ENCODE data around the gene AKAP14.
A peak's percentile ranks its signal among the peaks of the same experiment; 100 is the strongest.
"Not testable (repeated sequence)": the region's sequence is repeated elsewhere in the genome, so short reads cannot be mapped to it uniquely, and the experiment has no call there.

AKAP14 gene

DNA sequence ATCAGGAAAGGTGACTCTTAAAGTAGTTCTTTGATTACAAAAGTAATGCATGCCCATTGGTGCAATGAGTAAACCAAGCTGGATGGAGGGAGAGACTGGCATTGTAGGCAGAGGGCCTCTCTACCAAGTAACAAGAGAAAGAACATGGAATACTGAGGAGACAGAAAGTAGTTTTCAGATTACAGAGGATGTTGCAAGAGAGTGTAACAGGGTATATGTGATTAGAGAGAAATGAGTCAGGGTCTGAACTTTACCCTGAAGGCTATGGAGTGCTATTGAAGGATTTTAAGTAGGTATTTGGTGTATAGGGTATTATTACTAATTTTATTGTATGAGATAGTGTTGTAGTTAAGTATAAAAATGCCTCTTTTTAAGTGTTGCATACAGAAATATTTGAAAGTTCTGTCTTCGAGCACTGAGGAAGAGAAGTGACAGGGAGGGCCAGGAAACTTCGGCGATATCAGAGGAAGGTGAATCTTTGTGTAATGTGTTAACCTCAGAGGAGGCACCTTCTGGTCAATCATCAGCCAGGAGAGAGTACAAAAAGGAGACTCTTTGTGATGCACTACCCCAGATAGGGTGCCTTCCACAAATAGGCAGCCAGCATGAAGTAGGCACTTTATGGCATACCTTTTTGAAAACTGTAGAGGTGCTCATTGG lies 39.7 kb downstream of the AKAP14 start:
- DNase-seq = no peak

DNA sequence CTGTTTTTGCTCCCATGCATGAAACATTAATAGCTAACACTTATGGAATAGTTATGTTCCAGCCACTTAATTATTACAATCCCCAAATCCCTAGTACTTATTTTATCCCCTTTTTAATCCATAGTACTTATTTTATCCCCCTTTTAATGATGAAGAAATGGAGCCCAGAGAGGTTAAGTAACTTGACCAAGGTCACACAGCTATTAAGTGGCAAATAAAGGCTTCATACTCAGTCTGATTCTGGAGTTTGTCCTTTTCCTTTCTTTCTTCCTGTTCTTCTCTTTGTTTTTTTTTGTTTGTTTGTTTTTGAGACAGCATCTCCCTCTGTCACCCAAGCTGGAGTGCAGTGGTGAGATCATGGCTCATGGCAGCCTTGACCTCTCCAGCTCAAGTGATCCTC lies 45.6 kb downstream of the AKAP14 start:
- DNase-seq = no peak

DNA sequence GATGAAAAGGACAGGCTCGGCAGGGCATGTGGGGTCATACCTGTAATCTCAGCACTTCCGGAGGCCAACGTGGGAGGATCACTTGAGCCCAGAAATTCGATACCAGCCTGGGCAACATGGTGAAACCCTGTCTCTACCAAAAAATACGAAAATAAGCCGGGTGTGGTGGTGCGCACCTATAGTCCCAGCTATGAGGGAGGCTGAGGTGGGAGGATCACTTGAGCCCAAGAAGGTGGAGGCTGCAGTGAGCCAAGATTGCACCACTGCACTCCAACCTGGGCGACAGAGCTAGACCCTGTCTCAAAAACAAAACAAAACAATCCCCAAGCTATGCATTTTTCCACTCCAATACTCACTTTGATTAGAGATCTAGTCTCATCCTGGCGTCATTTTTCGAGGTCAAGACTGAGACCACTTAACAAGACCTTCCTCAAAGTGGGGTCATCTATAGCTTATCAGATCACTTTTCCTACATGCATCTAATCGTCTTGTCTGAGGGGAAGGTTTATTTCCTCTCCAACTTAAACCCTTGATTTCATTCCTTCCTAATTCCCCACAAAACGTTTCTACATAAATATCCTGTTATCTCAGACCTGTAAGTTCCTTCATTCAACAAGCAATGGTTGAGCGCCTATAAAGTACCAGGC lies 46.6 kb downstream of the AKAP14 start:
- no peak for DNase-seq

DNA sequence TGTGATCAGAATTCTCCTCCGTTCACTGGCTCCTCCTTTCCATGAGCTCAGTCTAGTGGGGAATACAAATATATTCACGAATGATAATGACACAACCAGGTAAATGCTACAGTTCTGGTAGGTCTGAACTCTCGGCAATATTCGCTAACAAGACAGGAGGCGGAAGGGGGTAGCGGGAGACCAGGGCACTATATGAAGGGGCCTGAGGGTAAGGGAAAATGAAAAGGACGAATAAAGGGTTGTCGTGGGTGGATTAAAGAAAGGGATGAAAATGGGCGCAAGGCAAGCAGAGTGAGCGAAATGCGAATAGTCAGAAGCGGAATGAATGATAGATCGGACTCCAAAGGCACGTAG lies 47.1 kb downstream of the AKAP14 start:
- DNase-seq = no peak

- DNase-seq = peak; percentile 44
Observed at GRCh38 chrX:119943185-119943988, 47.7 kb downstream of the AKAP14 start, which contains the start of gene NKAP. Gene NKAP (minus strand): TSS chrX:119943751. CDS start chrX:119943605, 146 bp downstream.

GRCh38 chrX:119945481-119945880 lies 49.8 kb downstream of the AKAP14 start:
- no peak for DNase-seq

DNA sequence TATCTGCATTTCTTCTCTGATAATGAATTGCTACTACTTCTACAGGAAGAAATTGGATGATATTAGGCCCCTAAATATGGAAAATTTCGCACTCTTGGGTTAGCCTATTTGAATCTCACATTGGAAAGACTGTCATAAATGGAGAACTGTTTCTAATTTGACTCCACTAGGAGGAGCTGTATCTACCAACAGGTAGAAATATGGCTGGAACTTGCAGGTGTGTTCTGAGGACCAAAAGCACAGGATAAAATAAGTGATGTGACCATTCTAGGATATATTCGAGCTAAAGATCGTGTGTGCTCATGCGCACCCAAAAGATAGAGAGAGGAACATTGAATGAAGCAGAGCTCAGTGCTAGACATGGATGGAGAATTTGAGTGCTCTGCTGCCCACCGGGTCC lies 52.7 kb downstream of the AKAP14 start:
- DNase-seq = no peak

DNA sequence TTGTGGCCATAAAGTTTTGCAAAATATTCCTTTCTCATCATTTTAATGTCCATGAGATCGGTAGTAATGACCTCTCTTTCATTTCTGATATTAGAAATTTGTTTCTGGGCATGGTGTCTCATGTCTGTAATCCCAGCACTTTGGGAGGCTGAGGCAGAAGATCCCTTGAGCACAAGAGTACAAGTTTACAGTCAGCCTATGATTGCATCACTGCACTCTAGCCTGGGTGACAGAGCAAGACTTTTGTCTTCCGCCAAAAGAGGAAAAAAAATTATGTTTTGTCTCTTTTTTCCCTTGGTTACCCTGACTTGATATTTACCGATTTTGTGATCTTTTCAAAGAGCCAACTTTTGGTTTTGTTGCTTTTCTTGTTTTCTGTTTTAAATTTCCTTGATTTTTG lies 58.7 kb downstream of the AKAP14 start:
- DNase-seq = no peak

DNA sequence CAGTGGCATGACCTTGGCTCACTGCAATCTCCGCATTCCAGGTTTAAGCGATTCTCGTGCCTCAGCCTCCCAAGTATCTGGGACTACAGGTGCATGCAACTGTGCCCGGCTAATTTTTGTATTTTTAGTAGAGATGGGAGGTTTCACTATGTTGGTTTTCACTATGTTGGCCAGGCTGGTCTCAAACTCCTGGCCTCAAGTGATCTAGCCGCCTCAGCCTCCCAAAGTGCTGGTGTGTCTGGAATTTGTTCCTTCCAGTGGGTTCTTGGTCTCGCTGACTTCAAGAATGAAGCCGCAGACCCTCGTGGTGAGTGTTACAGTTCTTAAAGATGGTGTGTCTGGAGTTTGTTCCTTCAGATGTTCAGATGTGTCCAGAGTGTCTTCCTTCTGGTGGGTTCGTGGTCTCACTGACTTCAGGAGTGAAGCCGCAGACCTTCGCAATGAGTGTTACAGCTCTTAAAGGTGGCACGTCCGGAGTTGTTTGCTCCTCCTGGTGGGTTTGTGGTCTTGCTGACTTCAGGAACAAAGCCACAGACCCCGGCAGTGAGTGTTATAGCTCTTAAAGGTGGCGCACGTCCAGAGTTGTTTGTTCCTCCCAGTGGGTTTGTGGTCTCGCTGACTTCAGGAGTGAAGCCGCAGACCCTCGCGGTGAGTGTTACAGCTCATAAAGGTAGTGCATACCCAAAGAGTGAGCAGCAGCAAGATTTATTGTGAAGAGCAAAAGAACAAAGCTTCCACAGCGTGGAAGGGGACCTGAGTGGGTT lies 60.3 kb downstream of the AKAP14 start:
- not testable (repeated sequence) for DNase-seq

DNA sequence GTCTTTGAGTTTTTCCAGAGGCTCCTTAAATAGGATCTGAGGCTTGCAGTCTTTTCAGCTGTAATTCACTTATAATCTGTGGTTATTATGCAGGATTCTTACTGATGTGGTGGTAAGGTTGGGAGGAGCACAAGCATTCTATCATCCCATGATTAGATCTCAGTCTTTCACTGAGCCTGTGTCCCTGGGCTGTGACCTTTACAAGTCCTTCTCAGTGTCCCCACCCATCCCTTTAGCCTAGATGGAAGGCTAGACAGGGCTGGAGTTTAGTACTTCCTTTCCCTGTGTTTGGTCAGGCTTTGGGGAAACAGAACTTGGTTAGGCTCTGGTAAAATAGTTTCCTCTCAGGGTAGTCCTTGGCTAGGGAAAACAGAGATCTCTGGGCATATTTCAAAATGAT lies 64.9 kb downstream of the AKAP14 start:
- no peak for DNase-seq

GRCh38 chrX:119966837-119967236 lies 71.1 kb downstream of the AKAP14 start:
- DNase-seq = not testable (repeated sequence)

All from NCI-H510A (cell line).